Measurements from ENCODE around the gene ZNF335.

DNA sequence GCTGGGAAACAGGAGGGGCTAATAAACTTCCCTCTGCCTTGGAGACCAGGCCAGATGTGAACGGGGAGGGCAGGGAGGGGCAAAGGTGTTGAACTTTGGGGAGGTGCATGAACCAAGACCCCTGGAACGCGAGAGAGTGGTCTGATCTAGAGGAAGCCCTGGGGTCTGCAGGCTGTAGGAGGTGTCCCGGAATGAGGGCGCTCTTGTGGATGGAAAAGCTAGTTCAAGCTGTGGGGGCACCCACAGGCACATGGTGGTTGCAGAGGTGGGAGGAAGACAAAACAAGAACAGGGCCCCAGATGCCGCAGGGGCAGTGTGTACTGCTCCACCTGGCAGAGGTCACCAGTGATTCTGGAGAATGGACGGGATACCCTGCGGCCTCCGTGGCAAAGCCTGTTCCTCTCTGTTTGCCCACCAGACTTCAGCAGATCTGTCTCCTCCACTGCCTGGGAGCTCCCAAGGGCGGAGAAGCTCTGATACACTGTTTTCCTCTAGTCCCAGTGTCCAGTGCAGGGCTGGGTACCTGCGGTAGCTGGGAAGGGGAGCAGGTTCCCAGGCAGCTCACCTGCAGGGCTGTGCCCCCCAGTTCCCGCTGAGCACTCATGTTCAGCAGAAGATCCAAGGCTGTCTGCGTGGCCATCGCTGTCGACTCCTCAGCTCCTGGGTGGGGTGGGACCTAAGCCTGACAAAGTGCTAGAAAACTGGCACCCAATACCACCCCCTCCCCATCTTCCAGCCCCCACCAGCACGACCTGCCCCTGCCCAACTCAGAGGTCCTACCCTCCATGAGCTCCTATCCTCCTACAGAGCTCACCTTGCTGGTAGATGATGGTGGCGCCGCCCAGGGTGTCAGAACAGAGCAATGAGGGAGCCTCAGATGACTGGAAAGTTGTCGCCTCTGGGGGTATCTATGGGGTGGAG, 14.7 kb downstream of the ZNF335 start:
- TF ChIP-seq, protein P1, sequence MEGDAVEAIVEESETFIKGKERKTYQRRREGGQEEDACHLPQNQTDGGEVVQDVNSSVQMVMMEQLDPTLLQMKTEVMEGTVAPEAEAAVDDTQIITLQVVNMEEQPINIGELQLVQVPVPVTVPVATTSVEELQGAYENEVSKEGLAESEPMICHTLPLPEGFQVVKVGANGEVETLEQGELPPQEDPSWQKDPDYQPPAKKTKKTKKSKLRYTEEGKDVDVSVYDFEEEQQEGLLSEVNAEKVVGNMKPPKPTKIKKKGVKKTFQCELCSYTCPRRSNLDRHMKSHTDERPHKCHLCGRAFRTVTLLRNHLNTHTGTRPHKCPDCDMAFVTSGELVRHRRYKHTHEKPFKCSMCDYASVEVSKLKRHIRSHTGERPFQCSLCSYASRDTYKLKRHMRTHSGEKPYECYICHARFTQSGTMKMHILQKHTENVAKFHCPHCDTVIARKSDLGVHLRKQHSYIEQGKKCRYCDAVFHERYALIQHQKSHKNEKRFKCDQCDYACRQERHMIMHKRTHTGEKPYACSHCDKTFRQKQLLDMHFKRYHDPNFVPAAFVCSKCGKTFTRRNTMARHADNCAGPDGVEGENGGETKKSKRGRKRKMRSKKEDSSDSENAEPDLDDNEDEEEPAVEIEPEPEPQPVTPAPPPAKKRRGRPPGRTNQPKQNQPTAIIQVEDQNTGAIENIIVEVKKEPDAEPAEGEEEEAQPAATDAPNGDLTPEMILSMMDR (conservative IDR thresholded peaks at IDR 0.05 in 1 of 2, IDR thresholded peaks at IDR 0.05 in 1 of 2; ENCODE audit: low read depth in 1 of 2, low read length in 2 of 2), result no peak
- no peak for TF ChIP-seq EZH2 (IDR thresholded peaks at IDR 0.05; ENCODE audit: low read length, missing control alignments)

Data from fibroblast of lung (primary cell).